ENCODE data around the gene SNRPA.

SNRPA gene

DNA sequence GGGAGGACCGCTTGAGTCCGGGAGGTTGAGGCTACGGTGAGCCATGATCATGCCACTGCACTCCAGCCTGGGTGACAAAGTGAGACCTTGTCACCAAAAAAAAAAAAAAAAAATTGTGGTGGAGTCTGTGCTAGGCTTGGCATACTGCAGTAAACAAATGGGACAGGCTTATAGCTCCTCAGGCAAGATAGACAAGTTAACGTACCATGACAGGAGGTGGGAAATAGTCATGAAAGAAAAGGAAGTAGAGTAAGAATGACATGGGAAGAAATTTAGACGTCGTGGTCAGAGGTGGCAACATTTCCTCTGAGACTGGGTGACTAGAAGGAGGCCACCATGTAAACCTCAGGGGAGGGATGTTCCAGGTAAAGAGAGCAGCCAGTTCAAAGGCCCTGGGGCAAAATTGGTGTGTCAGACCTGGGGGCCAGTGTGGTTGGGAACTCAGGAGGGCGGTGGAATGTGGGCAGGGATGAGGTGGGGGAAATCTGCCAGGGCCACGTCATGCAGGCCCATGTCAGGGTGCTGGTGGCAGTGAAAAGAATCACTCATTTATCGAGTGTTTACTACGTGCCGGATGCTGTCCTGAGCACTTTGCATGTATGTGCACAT lies 5.6 kb downstream of the SNRPA start:
- TF ChIP-seq REST (IDR thresholded peaks at IDR 0.05; ENCODE audit: insufficient read depth in 1 of 2, low read depth in 2 of 2, low read length in 2 of 2): no peak
- no peak for TF ChIP-seq POLR2AphosphoS5 (IDR thresholded peaks at IDR 0.05; ENCODE audit: low read depth, low read length)

DNA sequence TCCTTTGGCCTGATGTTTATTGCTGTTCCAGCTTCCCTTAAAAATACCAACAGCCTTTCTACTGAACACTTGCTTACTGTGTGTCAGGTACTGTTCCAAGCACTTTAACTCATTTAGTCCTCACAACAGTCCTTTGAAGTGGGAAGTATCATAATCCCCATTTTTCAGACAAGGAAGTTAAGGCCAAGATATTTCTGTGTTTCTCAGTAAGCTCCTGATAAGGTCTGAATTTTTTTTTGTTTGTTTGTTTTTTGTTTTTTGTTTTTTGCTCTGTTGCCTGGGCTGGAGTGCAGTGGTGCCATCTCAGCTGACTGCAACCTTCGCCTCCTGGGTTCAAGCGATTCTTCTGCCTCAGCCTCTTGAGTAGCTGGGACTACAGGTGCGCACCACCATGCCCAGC lies 7.5 kb downstream of the SNRPA start:
- TF ChIP-seq POLR2AphosphoS5 (IDR thresholded peaks at IDR 0.05; ENCODE audit: low read depth, low read length) (no peak), SIN3A (IDR thresholded peaks at IDR 0.05; ENCODE audit: borderline replicate concordance, insufficient read depth, low read length) (no peak), TAF1 (IDR thresholded peaks at IDR 0.05; ENCODE audit: borderline replicate concordance, insufficient read depth, low read length) (no peak)

DNA sequence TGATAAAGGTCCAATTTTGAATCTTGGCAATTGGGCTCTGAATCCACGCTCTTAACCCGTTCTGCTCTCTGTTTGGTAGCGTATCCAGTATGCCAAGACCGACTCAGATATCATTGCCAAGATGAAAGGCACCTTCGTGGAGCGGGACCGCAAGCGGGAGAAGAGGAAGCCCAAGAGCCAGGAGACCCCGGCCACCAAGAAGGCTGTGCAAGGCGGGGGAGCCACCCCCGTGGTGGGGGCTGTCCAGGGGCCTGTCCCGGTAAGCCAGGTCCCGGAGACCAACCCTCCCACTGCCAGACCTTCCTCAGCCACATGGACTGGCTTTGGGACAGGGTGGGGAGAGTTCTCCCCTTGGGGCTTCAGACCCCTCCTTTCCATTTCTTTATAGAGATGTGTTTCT lies 8.3 kb downstream of the SNRPA start:
- TF ChIP-seq TAF1 (IDR thresholded peaks at IDR 0.05; ENCODE audit: borderline replicate concordance, insufficient read depth, low read length): no peak
- TF ChIP-seq FOXP2 (optimal IDR thresholded peaks at IDR 0.05; ENCODE audit: borderline replicate concordance, extremely low read depth, extremely low read length, insufficient read depth): no peak
- no peak for TF ChIP-seq POLR2AphosphoS5 (IDR thresholded peaks at IDR 0.05; ENCODE audit: low read depth, low read length)
- no peak for TF ChIP-seq REST (IDR thresholded peaks at IDR 0.05; ENCODE audit: insufficient read depth in 1 of 2, low read depth in 2 of 2, low read length in 2 of 2)
- TF ChIP-seq SIN3A (IDR thresholded peaks at IDR 0.05; ENCODE audit: borderline replicate concordance, insufficient read depth, low read length): no peak

GRCh38 chr19:40762754-40763470 lies 11.9 kb downstream of the SNRPA start:
- no peak for TF ChIP-seq POLR2AphosphoS5 (IDR thresholded peaks at IDR 0.05; ENCODE audit: low read depth, low read length)
- TF ChIP-seq TAF1 (IDR thresholded peaks at IDR 0.05; ENCODE audit: borderline replicate concordance, insufficient read depth, low read length): no peak
- no peak for TF ChIP-seq SIN3A (IDR thresholded peaks at IDR 0.05; ENCODE audit: borderline replicate concordance, insufficient read depth, low read length)
- TF ChIP-seq FOXP2 (optimal IDR thresholded peaks at IDR 0.05; ENCODE audit: borderline replicate concordance, extremely low read depth, extremely low read length, insufficient read depth): no peak
- no peak for TF ChIP-seq REST (IDR thresholded peaks at IDR 0.05; ENCODE audit: insufficient read depth in 1 of 2, low read depth in 2 of 2, low read length in 2 of 2)

DNA sequence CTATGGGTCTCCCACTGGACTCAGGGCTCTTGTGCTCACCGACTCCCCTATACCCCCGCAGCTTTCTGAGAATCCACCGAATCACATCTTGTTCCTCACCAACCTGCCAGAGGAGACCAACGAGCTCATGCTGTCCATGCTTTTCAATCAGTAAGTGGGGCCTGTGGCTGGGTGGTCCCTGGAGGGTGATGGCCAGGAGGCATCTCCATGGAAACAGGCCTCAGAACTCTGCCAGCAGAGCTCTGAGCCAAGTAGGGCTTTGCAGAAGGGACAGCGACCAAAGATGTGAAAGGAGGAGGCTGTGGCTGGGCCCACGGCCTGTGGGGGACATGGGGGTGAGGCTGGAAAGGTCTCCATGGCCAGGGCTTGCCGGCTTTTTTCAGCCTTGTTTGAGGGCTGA lies 12.5 kb downstream of the SNRPA start:
- no peak for TF ChIP-seq SIN3A (IDR thresholded peaks at IDR 0.05; ENCODE audit: borderline replicate concordance, insufficient read depth, low read length)
- no peak for TF ChIP-seq TAF1 (IDR thresholded peaks at IDR 0.05; ENCODE audit: borderline replicate concordance, insufficient read depth, low read length)
- no peak for TF ChIP-seq POLR2AphosphoS5 (IDR thresholded peaks at IDR 0.05; ENCODE audit: low read depth, low read length)
- TF ChIP-seq REST (IDR thresholded peaks at IDR 0.05; ENCODE audit: insufficient read depth in 1 of 2, low read depth in 2 of 2, low read length in 2 of 2): no peak
- no peak for TF ChIP-seq FOXP2 (optimal IDR thresholded peaks at IDR 0.05; ENCODE audit: borderline replicate concordance, extremely low read depth, extremely low read length, insufficient read depth)

Measured in PFSK-1 (cell line).